ENCODE results near the gene ASPDH. TPM values are rescaled to one million over a fixed set of nuclear protein-coding genes. Genes with fewer than 3 reads are reported as not detected.

The ASPDH gene
- total RNA-seq, 1 donor from 2014 or later, result not detected

DNA sequence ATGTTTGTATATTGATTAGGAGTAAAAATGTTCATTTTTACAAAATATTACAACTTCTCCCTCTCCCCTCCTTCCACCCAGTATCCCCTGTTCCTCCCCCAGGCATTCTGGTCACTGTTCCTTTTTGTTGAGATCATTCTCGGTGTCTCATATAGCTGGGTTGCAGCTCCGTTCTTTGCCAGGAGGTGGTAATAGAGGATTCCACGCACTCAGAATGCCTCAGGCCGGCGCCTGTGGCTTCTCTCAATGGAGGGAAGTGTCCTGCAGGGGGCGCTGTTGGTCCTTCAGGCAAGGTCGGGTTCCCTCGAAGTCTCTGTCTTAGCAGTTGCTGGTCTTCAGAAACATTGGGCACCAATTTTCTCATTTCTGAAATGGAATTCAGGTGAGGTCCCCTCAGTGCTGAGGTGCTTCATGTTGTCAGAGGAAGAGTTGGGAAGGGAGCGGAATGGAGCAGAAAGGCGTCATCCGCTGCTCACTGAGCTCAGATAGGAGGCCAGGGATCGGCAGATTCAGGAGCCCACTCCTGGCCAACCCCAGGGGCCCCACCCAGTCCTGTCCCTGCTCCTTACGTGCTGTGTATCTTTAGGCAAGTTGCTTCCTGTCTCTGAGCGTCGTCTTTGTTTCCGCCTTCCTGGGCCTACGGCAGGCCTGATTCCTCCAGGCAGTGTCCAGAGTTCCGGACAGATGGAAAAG is 26.7 kb downstream of the ASPDH start:
- no peak for DNase-seq (ENCODE audit: low spot score, unreplicated experiment)

DNA sequence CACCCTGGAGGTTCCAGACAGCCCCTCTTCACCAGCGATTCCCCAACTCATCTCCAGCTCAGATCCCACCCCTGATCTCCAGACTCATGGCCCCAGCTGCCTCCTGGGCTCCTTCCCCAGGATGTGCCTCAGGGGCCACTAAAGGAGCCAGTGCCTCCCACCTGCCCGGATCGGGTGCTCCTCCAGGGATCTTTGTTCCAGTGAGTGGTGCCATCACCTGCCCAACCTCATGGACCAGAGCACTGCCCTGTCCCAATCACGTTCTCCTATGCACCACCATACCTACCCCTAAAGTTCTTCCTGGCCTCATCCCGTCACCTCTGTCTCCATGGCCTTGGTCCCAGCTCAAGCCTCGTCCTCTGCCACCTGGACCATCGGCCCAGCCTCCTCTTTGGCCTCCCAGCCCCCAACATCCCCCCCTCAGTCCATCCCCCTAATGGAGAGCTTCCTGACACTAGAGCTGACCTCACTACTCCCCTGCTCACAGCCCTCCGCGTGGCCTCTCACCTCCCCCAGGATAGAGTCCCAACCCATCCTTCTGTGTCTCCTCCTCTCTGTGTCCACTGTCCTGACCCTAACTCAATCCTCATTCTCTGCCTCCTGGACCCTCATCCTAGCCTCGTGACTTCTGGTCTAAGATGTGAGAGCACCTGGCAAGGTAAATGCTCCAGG is 28.3 kb downstream of the ASPDH start:
- Mint-ChIP-seq H3K4me1 (ENCODE audit: low read depth) (no peaks in the 10 kb centered on the region), H3K36me3 (ENCODE audit: insufficient read depth) (peaks cover 19% of the 10 kb centered on the region), H3K27me3 (peaks cover 30% of the 10 kb centered on the region), H3K4me3 (ENCODE audit: low read depth) (no peak overlapping the region), H3K9me3 (ENCODE audit: low read depth) (peaks cover 3% of the 10 kb centered on the region), H3K27ac (no peak overlapping the region)
- TF ChIP-seq, protein P1, sequence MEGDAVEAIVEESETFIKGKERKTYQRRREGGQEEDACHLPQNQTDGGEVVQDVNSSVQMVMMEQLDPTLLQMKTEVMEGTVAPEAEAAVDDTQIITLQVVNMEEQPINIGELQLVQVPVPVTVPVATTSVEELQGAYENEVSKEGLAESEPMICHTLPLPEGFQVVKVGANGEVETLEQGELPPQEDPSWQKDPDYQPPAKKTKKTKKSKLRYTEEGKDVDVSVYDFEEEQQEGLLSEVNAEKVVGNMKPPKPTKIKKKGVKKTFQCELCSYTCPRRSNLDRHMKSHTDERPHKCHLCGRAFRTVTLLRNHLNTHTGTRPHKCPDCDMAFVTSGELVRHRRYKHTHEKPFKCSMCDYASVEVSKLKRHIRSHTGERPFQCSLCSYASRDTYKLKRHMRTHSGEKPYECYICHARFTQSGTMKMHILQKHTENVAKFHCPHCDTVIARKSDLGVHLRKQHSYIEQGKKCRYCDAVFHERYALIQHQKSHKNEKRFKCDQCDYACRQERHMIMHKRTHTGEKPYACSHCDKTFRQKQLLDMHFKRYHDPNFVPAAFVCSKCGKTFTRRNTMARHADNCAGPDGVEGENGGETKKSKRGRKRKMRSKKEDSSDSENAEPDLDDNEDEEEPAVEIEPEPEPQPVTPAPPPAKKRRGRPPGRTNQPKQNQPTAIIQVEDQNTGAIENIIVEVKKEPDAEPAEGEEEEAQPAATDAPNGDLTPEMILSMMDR (IDR thresholded peaks at IDR 0.05; ENCODE audit: unreplicated experiment), result no peak
- DNase-seq (ENCODE audit: low spot score, unreplicated experiment), result no peak

More for the DNA sequence above, 26.7 kb downstream of the ASPDH start:
- peaks cover 16% of the 10 kb centered on the region for H3K36me3 Mint-ChIP-seq (ENCODE audit: insufficient read depth)
- H3K27me3 Mint-ChIP-seq, result peaks cover 45% of the 10 kb centered on the region
- TF ChIP-seq, protein P1 (IDR thresholded peaks at IDR 0.05; ENCODE audit: unreplicated experiment), result peak; percentile 60
- H3K4me1 Mint-ChIP-seq (ENCODE audit: low read depth), result peaks cover 7% of the 10 kb centered on the region
- H3K27ac Mint-ChIP-seq, result no peak overlapping the region
- no peak overlapping the region for H3K4me3 Mint-ChIP-seq (ENCODE audit: low read depth)
- peaks cover 3% of the 10 kb centered on the region for H3K9me3 Mint-ChIP-seq (ENCODE audit: low read depth)

DNA sequence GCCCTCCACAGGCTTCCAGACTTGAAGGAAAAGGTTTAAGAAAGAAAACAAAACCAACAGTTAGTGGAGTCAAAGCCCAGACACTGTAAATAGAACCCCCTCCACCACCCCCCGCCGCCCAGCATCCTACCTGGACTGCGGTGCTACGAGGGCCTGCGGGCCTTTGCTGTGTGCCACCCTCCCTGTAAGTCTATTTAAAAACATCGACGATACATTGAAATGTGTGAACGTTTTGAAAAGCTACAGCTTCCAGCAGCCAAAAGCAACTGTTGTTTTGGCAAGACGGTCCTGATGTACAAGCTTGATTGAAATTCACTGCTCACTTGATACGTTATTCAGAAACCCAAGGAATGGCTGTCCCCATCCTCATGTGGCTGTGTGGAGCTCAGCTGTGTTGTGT is 30.8 kb downstream of the ASPDH start:
- Mint-ChIP-seq H3K4me3 (ENCODE audit: low read depth) (no peak overlapping the region), H3K4me1 (ENCODE audit: low read depth) (no peaks in the 10 kb centered on the region), H3K9me3 (ENCODE audit: low read depth) (peaks cover 3% of the 10 kb centered on the region), H3K27ac (no peak overlapping the region), H3K27me3 (peaks cover 11% of the 10 kb centered on the region), H3K36me3 (ENCODE audit: insufficient read depth) (peaks cover 21% of the 10 kb centered on the region)
- TF ChIP-seq, protein P1 (IDR thresholded peaks at IDR 0.05; ENCODE audit: unreplicated experiment), result no peak
- no peak for DNase-seq (ENCODE audit: low spot score, unreplicated experiment)

DNA sequence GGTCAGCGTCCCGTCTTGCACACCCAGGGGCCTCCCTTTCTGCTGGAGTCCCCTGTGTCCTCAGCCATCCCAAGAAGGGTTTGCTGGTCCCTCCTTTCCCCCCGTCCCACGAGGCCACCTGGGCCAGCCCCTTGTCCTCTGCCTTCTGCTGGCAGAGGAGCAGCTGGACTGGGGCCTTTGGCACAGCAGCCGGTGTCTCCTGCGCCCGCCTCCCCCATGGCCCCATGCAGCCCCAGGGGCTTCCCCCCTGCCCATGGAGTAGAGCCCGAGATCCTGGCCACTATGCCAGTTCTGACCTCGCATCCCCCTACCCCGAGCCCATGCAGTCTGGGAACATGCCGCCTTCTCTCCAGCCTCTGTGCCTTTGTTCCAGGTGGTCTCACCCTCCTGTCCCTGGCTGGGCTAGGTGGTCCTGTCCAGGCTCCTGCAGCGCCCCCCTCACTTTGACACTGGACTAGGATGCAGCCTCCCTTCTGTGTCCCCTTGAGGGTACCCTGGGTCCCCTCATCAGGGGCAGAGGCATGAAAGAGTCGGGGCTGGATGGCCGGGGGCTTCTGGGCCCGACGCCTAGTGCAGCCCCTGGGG is 31.4 kb downstream of the ASPDH start:
- Mint-ChIP-seq H3K36me3 (ENCODE audit: insufficient read depth) (peaks cover 23% of the 10 kb centered on the region), H3K4me3 (ENCODE audit: low read depth) (no peak overlapping the region), H3K27me3 (peaks cover 6% of the 10 kb centered on the region), H3K9me3 (ENCODE audit: low read depth) (peaks cover 3% of the 10 kb centered on the region), H3K27ac (no peak overlapping the region), H3K4me1 (ENCODE audit: low read depth) (peaks cover 5% of the 10 kb centered on the region)
- TF ChIP-seq, protein P1 (IDR thresholded peaks at IDR 0.05; ENCODE audit: unreplicated experiment), result no peak
- DNase-seq (ENCODE audit: low spot score, unreplicated experiment), result no peak

DNA sequence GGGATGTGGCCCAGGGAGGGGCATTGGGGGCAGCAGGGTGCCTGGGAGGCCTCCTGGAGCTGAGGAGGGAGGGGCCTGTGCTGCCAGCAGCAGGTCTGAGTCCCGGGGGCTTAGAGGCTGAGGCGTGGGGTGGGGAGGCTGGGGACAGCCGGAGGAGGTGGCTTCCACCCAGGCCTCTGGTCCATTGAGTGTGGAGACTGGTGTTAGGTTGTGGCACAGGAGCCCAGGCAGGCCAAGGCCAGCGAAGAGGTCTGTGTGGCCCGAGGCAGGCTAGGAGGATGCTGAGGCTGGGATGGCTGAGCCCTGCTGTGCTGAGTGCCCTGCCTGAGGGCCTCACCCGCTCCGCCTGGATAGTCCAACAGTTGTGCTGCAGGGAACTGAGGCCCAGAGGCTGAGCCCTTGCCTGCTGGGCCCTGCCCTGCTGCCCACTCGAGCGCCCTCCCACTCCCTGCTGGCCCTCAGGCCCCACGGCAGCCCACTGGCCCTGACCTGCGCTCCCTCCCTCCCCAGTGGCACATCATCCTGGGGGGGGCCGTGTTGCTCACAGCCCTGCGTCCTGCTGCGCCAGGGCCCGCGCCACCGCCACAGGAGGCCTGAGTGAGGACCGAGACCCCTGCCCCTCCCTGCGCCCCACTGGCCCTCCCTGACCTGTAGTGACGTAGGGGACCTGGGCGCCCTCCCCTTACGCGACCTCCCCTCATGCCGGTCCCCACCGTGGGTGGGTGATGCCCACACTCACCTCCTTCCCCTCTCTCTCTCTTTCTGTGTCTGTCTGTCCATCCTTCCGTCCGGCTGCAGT is 32.2 kb downstream of the ASPDH start:
- TF ChIP-seq, protein P1 (IDR thresholded peaks at IDR 0.05; ENCODE audit: unreplicated experiment), result no peak
- H3K27me3 Mint-ChIP-seq, result no peaks in the 10 kb centered on the region
- H3K4me1 Mint-ChIP-seq (ENCODE audit: low read depth), result peaks cover 9% of the 10 kb centered on the region
- H3K9me3 Mint-ChIP-seq (ENCODE audit: low read depth), result peaks cover under 1% of the 10 kb centered on the region
- no peak for DNase-seq (ENCODE audit: low spot score, unreplicated experiment)
- no peak overlapping the region for H3K27ac Mint-ChIP-seq
- H3K36me3 Mint-ChIP-seq (ENCODE audit: insufficient read depth), result peaks cover 20% of the 10 kb centered on the region
- no peak overlapping the region for H3K4me3 Mint-ChIP-seq (ENCODE audit: low read depth)

Data from progenitor cell of endocrine pancreas (in vitro differentiated cells).